Natural killer cell (primary cell): Measurements from ENCODE around the gene CLPX. TPM values are rescaled to one million over a fixed set of nuclear protein-coding genes. Genes with fewer than 3 reads are reported as not detected.

Source experiments
- ATAC-seq, 3 donors: fragments of 150-1000 bp in 2 of 3; fragments of 200-7000 bp in 1 of 3; cut with Tn5 transposase; 1 replicate in 1 of 3; 2 replicates in 2 of 3; pipeline ENCODE4 v1.10.0; 2021; ENCODE audit warnings: mild to moderate bottlenecking in 2 of 3, moderate library complexity in 2 of 3
- DNase-seq, 2 donors: peaks; one replicate each; pipeline versions ENCODE4 v3.0.0 to v3.0.0-alpha.2; 2013 to 2021; ENCODE audit warnings: mixed read lengths in 1 of 2
- H3K27ac ChIP-seq: one replicate; pipeline ENCODE4 v1.5.1; 2013; ENCODE audit warnings: mild to moderate bottlenecking, low read length
- H3K27me3 ChIP-seq: one replicate; pipeline ENCODE4 v1.6.1; 2013; ENCODE audit warnings: low read length; ENCODE audit not compliant: control insufficient read depth, insufficient read depth
- H3K36me3 ChIP-seq: one replicate; pipeline ENCODE4 v1.6.1; 2013; ENCODE audit warnings: low read length; ENCODE audit not compliant: control insufficient read depth, insufficient read depth
- H3K4me1 ChIP-seq: one replicate; pipeline ENCODE4 v1.6.1; 2013; ENCODE audit warnings: low read length; ENCODE audit not compliant: control insufficient read depth, insufficient read depth
- H3K4me3 ChIP-seq: one replicate; pipeline ENCODE4 v1.5.1; 2013; ENCODE audit warnings: low read length
- H3K9me3 ChIP-seq: one replicate; pipeline ENCODE4 v1.6.1; 2013; ENCODE audit warnings: low read length; ENCODE audit not compliant: control insufficient read depth, insufficient read depth
- H3K27ac Mint-ChIP-seq, 2 donors: one replicate each; pipeline ENCODE4 v1.8.0; 2022; ENCODE audit warnings: mild to moderate bottlenecking in 2 of 2, mixed read lengths in 2 of 2, moderate library complexity in 1 of 2
- H3K27me3 Mint-ChIP-seq, 2 donors: one replicate each; pipeline ENCODE4 v1.8.0; 2022; ENCODE audit warnings: low read depth in 2 of 2, mixed read lengths in 2 of 2
- H3K36me3 Mint-ChIP-seq: one replicate; pipeline ENCODE4 v1.8.0; 2022; ENCODE audit warnings: mixed read lengths
- H3K4me1 Mint-ChIP-seq, 2 donors: one replicate each; pipeline ENCODE4 v1.8.0; 2022; ENCODE audit warnings: mixed read lengths in 2 of 2
- H3K4me3 Mint-ChIP-seq: one replicate; pipeline ENCODE4 v1.8.0; 2022; ENCODE audit warnings: mild to moderate bottlenecking, moderate library complexity, mixed read lengths
- H3K9me3 Mint-ChIP-seq, 2 donors: one replicate each; pipeline ENCODE4 v1.8.0; 2022; ENCODE audit warnings: mixed read lengths in 2 of 2
- WGBS: methylation state at CpG from one replicate; pipeline ENCODE4 v1.1.7; 2013; ENCODE audit warnings: missing lambda C conversion rate; ENCODE audit not compliant: insufficient coverage; 5-methylcytosine and 5-hydroxymethylcytosine counted together
- intact Hi-C: fragments of 100-400 bp; cut with micrococcal nuclease; formaldehyde crosslinking; loops from one replicate; pipeline ENCODE4 v1.14.2; 2022
- total RNA-seq, 4 donors: library from RNA; stranded (reverse); fragments of 120-200 nt in 1 of 4; gene quantifications; one replicate each; pipeline versions ENCODE4 v1.2.3 to v1.2.4, GENCODE V29; 2013 to 2022
- TF ChIP-seq, protein P1 (sequence below): fragments of 200-600 bp; IDR thresholded peaks from one replicate; pipeline ENCODE4 v1.8.0; 2022; ENCODE audit warnings: antibody characterized with exemption

Gene CLPX
- total RNA-seq, 3 donors from 2014 or later (not counting 1 experiment from before 2014, with no cell fraction given) = 35.4 to 39.9 (median 38.2) TPM

DNA sequence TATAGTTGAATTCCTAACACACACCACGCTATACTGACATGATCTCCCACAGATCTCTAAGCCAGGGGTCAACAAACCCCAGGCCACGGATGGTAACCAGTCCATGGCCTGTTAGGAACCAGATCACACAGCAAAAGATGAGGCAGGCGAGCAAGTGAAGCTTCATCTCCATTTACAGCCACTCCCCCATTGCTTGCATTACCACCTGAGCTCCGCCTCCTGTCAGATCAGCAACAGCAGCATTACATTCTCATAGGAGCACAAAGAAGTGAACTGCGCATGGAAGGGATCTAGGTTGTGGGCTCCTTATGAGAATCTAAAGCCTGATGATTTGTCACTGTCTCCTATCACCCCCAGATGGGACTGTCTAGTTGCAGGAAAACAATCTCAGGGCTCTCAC lies 54.2 kb downstream of the CLPX start:
- DNase-seq (no peak), ATAC-seq (no peak)
- Histone ChIP-seq H3K27me3 (no peaks in the 10 kb centered on the region), H3K4me1 (peaks cover 17% of the 10 kb centered on the region), H3K27ac (no peak overlapping the region), H3K4me3 (no peak overlapping the region), H3K36me3 (peaks cover 22% of the 10 kb centered on the region), H3K9me3 (no peaks in the 10 kb centered on the region)
- WGBS = 92% methylated on average over 5 of the region's 5 CpGs
- Mint-ChIP-seq H3K27ac (no peak overlapping the region), H3K4me1 (peaks cover 36 to 45% of the 10 kb centered on the region in 2 donors), H3K27me3 (no peaks in the 10 kb centered on the region), H3K4me3 (peak overlapping the region; percentile 4), H3K36me3 (peaks cover 7% of the 10 kb centered on the region), H3K9me3 (no peaks in the 10 kb centered on the region)
- intact Hi-C loops = loop anchor here (10.0 kb wide), 1 partner anchor 54 kb away; the partner anchor contains the start of gene CLPX
- TF ChIP-seq, protein P1, sequence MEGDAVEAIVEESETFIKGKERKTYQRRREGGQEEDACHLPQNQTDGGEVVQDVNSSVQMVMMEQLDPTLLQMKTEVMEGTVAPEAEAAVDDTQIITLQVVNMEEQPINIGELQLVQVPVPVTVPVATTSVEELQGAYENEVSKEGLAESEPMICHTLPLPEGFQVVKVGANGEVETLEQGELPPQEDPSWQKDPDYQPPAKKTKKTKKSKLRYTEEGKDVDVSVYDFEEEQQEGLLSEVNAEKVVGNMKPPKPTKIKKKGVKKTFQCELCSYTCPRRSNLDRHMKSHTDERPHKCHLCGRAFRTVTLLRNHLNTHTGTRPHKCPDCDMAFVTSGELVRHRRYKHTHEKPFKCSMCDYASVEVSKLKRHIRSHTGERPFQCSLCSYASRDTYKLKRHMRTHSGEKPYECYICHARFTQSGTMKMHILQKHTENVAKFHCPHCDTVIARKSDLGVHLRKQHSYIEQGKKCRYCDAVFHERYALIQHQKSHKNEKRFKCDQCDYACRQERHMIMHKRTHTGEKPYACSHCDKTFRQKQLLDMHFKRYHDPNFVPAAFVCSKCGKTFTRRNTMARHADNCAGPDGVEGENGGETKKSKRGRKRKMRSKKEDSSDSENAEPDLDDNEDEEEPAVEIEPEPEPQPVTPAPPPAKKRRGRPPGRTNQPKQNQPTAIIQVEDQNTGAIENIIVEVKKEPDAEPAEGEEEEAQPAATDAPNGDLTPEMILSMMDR = no peak

DNA sequence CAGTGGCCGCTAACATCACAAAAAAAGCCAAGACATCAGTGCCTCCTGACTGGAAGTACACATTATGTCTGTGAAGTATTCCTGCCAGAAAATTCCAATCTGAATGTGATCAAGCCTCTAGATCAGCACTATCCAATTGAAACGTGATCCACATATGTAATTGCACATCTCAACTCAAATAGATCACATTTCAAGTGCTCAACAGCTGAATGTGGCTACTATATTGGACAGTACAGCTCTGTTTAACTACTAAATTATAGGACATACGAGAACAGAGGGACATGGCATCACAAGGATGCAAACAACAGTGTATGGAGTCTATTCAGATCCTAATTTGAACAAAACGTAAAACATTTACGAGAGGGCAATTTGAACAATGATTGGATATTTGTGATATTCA lies 69.6 kb downstream of the CLPX start:
- no peaks in the 10 kb centered on the region for H3K9me3 Mint-ChIP-seq
- no peaks in the 10 kb centered on the region for H3K27me3 ChIP-seq
- DNase-seq (no peak), ATAC-seq (no peak)
- no peak overlapping the region for H3K27ac ChIP-seq
- intact Hi-C loops = no loop called here
- 100% methylated on average over 5 of the region's 5 CpGs for WGBS
- H3K4me1 ChIP-seq = no peaks in the 10 kb centered on the region
- TF ChIP-seq, protein P1 = no peak
- peaks cover 0 to 7% of the 10 kb centered on the region in 2 donors for H3K4me1 Mint-ChIP-seq
- no peak overlapping the region for H3K4me3 ChIP-seq
- no peak overlapping the region for H3K4me3 Mint-ChIP-seq
- H3K36me3 ChIP-seq = peaks cover 55% of the 10 kb centered on the region
- no peak overlapping the region for H3K27ac Mint-ChIP-seq
- H3K9me3 ChIP-seq = no peaks in the 10 kb centered on the region
- no peaks in the 10 kb centered on the region for H3K27me3 Mint-ChIP-seq
- H3K36me3 Mint-ChIP-seq = no peaks in the 10 kb centered on the region

DNA sequence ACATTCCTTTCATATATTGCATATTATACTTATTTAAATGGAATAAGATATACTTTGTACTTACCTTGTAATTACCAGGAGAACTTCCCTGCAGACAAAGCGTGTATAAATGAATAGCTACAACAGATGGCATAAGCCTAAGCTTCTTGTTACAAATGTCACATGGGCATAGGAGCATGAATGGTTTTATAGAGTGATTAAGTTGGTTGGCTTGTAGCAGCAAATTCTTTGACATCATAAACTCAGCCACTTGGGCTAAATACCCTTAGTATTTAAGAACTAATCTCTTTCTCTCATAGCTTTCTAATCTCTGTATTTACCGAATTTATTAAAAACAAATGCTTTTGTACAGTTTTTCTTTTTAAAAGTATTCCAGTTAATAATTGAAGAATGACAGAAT lies 70.1 kb downstream of the CLPX start, which contains the start of gene UBAP1L:
TSS of gene UBAP1L (minus strand) at position 115 of the 400 bp plus-strand sequence. CDS start 8,985 bp downstream, outside the sequence.
- H3K36me3 Mint-ChIP-seq = no peaks in the 10 kb centered on the region
- DNase-seq = no peak
- H3K9me3 Mint-ChIP-seq = no peaks in the 10 kb centered on the region
- H3K27ac Mint-ChIP-seq = no peak within 1 kb of the TSS
- H3K27me3 Mint-ChIP-seq = no peaks in the 10 kb centered on the region
- TF ChIP-seq, protein P1 = no peak
- Histone ChIP-seq H3K27me3 (no peaks in the 10 kb centered on the region), H3K36me3 (peaks cover 55% of the 10 kb centered on the region), H3K4me1 (no peaks in the 10 kb centered on the region), H3K27ac (no peak within 1 kb of the TSS), H3K9me3 (no peaks in the 10 kb centered on the region), H3K4me3 (no peak within 1 kb of the TSS)
- no peak for ATAC-seq
- 100% methylated on average over 1 of the region's 2 CpGs for WGBS
- no peak within 1 kb of the TSS for H3K4me3 Mint-ChIP-seq
- intact Hi-C loops = no loop called here
- H3K4me1 Mint-ChIP-seq = peaks cover 0 to 7% of the 10 kb centered on the region in 2 donors

DNA sequence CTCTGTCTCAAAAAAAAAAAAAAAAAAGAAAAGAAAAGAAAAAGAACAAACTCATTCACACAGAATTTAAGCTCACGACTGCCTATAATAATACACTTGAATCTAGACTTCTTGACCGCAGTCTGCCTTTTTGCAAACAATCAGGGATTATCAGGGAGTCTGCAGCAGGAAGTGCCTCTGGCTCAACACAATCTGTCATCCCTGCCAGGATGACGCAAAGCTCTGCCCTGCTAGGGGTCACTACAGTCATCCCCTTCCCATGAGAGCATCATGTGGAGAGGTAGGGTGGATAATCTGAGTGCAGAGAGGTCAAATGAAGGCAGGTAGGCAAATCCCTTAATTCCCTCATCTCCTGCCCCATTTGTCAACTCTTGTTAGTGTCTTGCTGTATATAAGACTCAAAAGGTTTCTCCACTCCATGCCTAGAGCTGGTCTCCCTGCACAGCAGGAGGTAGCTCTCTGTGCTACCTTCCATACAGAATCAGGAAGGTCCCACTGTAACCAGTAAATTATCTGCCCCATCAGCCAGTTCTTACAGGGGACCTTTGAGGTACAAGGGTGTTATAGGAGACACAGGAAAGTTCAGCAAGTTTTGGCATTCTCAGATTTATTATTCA lies 74.4 kb downstream of the CLPX start:
- TF ChIP-seq, protein P1 = no peak
- peak overlapping the region; percentile 21 to 58 for H3K27ac Mint-ChIP-seq
- ATAC-seq = no peak
- 94% methylated on average over 3 of the region's 3 CpGs for WGBS
- Histone ChIP-seq H3K4me3 (no peak overlapping the region), H3K27me3 (no peaks in the 10 kb centered on the region), H3K36me3 (peaks cover 30% of the 10 kb centered on the region), H3K9me3 (no peaks in the 10 kb centered on the region), H3K4me1 (no peaks in the 10 kb centered on the region), H3K27ac (no peak overlapping the region)
- intact Hi-C loops = no loop called here
- H3K9me3 Mint-ChIP-seq = no peaks in the 10 kb centered on the region
- peaks cover 0 to 7% of the 10 kb centered on the region in 2 donors for H3K4me1 Mint-ChIP-seq
- H3K4me3 Mint-ChIP-seq = no peak overlapping the region
- no peak for DNase-seq
- H3K27me3 Mint-ChIP-seq = no peaks in the 10 kb centered on the region
- H3K36me3 Mint-ChIP-seq = no peaks in the 10 kb centered on the region
